CD14-positive monocyte (primary cell): ENCODE data around the gene RXFP1. TPM values are rescaled to one million over a fixed set of nuclear protein-coding genes. Genes with fewer than 3 reads are reported as not detected.

ENCODE experiments used
- DNase-seq, 3 donors: peaks; one replicate each; pipeline ENCODE4 v3.0.0-alpha.2; 2011 to 2022
- H2AFZ ChIP-seq: 2 replicates; pipeline ENCODE4 v1.6.0; 2012; ENCODE audit warnings: mild to moderate bottlenecking, low read depth, low read length, inconsistent platforms; ENCODE audit not compliant: insufficient read depth, poor library complexity, severe bottlenecking
- H3K27ac ChIP-seq, 2 donors: 1 replicate in 1 of 2; 2 replicates in 1 of 2; pipeline ENCODE4 v1.5.1; 2012 to 2013; ENCODE audit warnings: low read length in 2 of 2, control low read depth in 1 of 2, inconsistent platforms in 1 of 2, low read depth in 1 of 2, mild to moderate bottlenecking in 1 of 2
- H3K27me3 ChIP-seq, 2 donors: one replicate each; pipeline versions ENCODE4 v1.6.0 to v1.6.1; 2011 to 2013; ENCODE audit warnings: low read length in 2 of 2; ENCODE audit not compliant: control insufficient read depth in 2 of 2, insufficient read depth in 2 of 2
- H3K36me3 ChIP-seq, 2 donors: replicated peaks in 1 of 2; 1 replicate in 1 of 2; 2 replicates in 1 of 2; pipeline versions ENCODE4 v1.5.1 to v1.6.1; 2012 to 2013; ENCODE audit warnings: low read length in 2 of 2, control low read depth in 1 of 2, inconsistent platforms in 1 of 2, mild to moderate bottlenecking in 1 of 2; ENCODE audit not compliant: insufficient read depth in 2 of 2, control insufficient read depth in 1 of 2
- H3K4me1 ChIP-seq, 2 donors: 1 replicate in 1 of 2; 2 replicates in 1 of 2; pipeline versions ENCODE4 v1.5.1 to v1.6.1; 2012 to 2013; ENCODE audit warnings: low read length in 2 of 2, control low read depth in 1 of 2, inconsistent platforms in 1 of 2, mild to moderate bottlenecking in 1 of 2, moderate library complexity in 1 of 2; ENCODE audit not compliant: insufficient read depth in 2 of 2, control insufficient read depth in 1 of 2
- H3K4me2 ChIP-seq: replicated peaks from 2 replicates; pipeline ENCODE3; 2012; ENCODE audit warnings: low read length, moderate library complexity, mild to moderate bottlenecking; ENCODE audit not compliant: poor library complexity, severe bottlenecking; ENCODE audit errors: extremely low read depth
- H3K4me3 ChIP-seq, 3 experiments: fragments of 200-600 bp in 1 of 3; sonication (generic) in 1 of 3; replicated peaks in 1 of 3; 1 replicate in 2 of 3; 2 replicates in 1 of 3; pipeline ENCODE4 v1.5.1; 2011 to 2013; ENCODE audit warnings: low read length in 3 of 3, mild to moderate bottlenecking in 3 of 3, control low read depth in 2 of 3, low read depth in 2 of 3, inconsistent platforms in 1 of 3, moderate library complexity in 1 of 3
- H3K79me2 ChIP-seq: 2 replicates; pipeline ENCODE4 v1.6.0; 2012; ENCODE audit warnings: mild to moderate bottlenecking, control low read depth, inconsistent platforms, low read length, moderate library complexity; ENCODE audit not compliant: insufficient read depth
- H3K9ac ChIP-seq: 2 replicates; pipeline ENCODE4 v1.6.0; 2017; ENCODE audit warnings: low read length, mild to moderate bottlenecking; ENCODE audit not compliant: insufficient read depth, poor library complexity, severe bottlenecking
- H3K9me3 ChIP-seq, 2 donors: replicated peaks in 1 of 2; 1 replicate in 1 of 2; 2 replicates in 1 of 2; pipeline versions ENCODE4 v1.5.1 to v1.6.1; 2012 to 2013; ENCODE audit warnings: low read length in 2 of 2, control low read depth in 1 of 2; ENCODE audit not compliant: control insufficient read depth in 1 of 2, insufficient read depth in 1 of 2
- H4K20me1 ChIP-seq: 2 replicates; pipeline ENCODE4 v1.6.0; 2012; ENCODE audit warnings: mild to moderate bottlenecking, low read length, control low read depth, moderate library complexity; ENCODE audit not compliant: insufficient read depth
- H3K27ac Mint-ChIP-seq, 7 donors: one replicate each; pipeline ENCODE4 v1.8.0; 2020; ENCODE audit warnings: mild to moderate bottlenecking in 7 of 7, mixed read lengths in 7 of 7, moderate library complexity in 6 of 7, inconsistent platforms in 2 of 7
- H3K27me3 Mint-ChIP-seq, 3 donors: one replicate each; pipeline ENCODE4 v1.8.0; 2021 to 2022; ENCODE audit warnings: low read depth in 3 of 3, mild to moderate bottlenecking in 3 of 3, mixed read lengths in 3 of 3, moderate library complexity in 3 of 3, inconsistent platforms in 1 of 3
- H3K36me3 Mint-ChIP-seq, 2 donors: one replicate each; pipeline ENCODE4 v1.8.0; 2020; ENCODE audit warnings: mixed read lengths in 2 of 2, inconsistent platforms in 1 of 2, mild to moderate bottlenecking in 1 of 2
- H3K4me1 Mint-ChIP-seq: one replicate; pipeline ENCODE4 v1.8.0; 2020; ENCODE audit warnings: mild to moderate bottlenecking, mixed read lengths
- H3K4me3 Mint-ChIP-seq, 2 donors: one replicate each; pipeline ENCODE4 v1.8.0; 2020; ENCODE audit warnings: mild to moderate bottlenecking in 2 of 2, mixed read lengths in 2 of 2, moderate library complexity in 1 of 2
- H3K9me3 Mint-ChIP-seq, 7 donors: one replicate each; pipeline ENCODE4 v1.8.0; 2020 to 2022; ENCODE audit warnings: mixed read lengths in 7 of 7, mild to moderate bottlenecking in 6 of 7, moderate library complexity in 6 of 7, inconsistent platforms in 2 of 7
- CTCF ChIP-seq: fragments of 200-600 bp; IDR thresholded peaks from one replicate; pipeline ENCODE4 v1.8.0; 2022; ENCODE audit warnings: antibody characterized with exemption, mild to moderate bottlenecking
- WGBS: methylation state at CpG from one replicate; pipeline ENCODE4 v1.1.5; 2013; ENCODE audit warnings: missing lambda C conversion rate; ENCODE audit not compliant: insufficient coverage; 5-methylcytosine and 5-hydroxymethylcytosine counted together
- intact Hi-C, 2 donors: fragments of 100-400 bp; cut with micrococcal nuclease; formaldehyde crosslinking; loops; one replicate each; pipeline versions ENCODE4 v1.15.0 to v1.15.1; 2023
- polyA plus RNA-seq, 3 donors: library from polyadenylated mRNA; depleted of rRNA in 1 of 3; unstranded in 2 of 3; stranded (reverse) in 1 of 3; fragments of 300-500 nt in 2 of 3; fragments of >200 nt in 1 of 3; fragmentation: Illumina TruSeq in 2 of 3; gene quantifications; 1 replicate in 2 of 3; 2 replicates in 1 of 3; pipeline ENCODE4 v1.2.3, GENCODE V29; 2012 to 2021

The RXFP1 gene
- polyA plus RNA-seq, 3 donors, result 0.03 to 0.11 TPM; not detected in 1

- no peak overlapping the region for H3K4me3 ChIP-seq
- H3K36me3 ChIP-seq, result no peaks in the 10 kb centered on the region
- no peak overlapping the region for H2AFZ ChIP-seq
- no peaks in the 10 kb centered on the region for H4K20me1 ChIP-seq
- Mint-ChIP-seq H3K27me3 (no peaks in the 10 kb centered on the region), H3K4me1 (no peaks in the 10 kb centered on the region), H3K9me3 (peaks cover 0 to 9% (median 4%) of the 10 kb centered on the region in 7 donors), H3K4me3 (no peak overlapping the region), H3K36me3 (no peaks in the 10 kb centered on the region), H3K27ac (no peak overlapping the region)
- TF ChIP-seq CTCF, result no peak
- no peaks in the 10 kb centered on the region for H3K9me3 ChIP-seq
- H3K27me3 ChIP-seq, result no peaks in the 10 kb centered on the region
- no peak overlapping the region for H3K27ac ChIP-seq
- DNase-seq, result no peak
- no peaks in the 10 kb centered on the region for H3K4me1 ChIP-seq
- no peaks in the 10 kb centered on the region for H3K79me2 ChIP-seq
- H3K4me2 ChIP-seq, result no peak overlapping the region
- intact Hi-C loops, result loop anchor here (10.0 kb wide), 2 partner anchors 82 to 132 kb away; no protein-coding TSS in a partner anchor
- no peak overlapping the region for H3K9ac ChIP-seq
These were observed 29.3 kb upstream of the RXFP1 start for GRCh38 chr4:158492391-158492790.

- no peak overlapping the region for H2AFZ ChIP-seq
- intact Hi-C loops, result loop anchor here (5.0 to 10.0 kb wide), 3 partner anchors 79 to 129 kb away; no protein-coding TSS in a partner anchor
- no peaks in the 10 kb centered on the region for H3K36me3 ChIP-seq
- Mint-ChIP-seq H3K4me1 (no peaks in the 10 kb centered on the region), H3K4me3 (no peak overlapping the region), H3K9me3 (peaks cover 0 to 5% (median 4%) of the 10 kb centered on the region in 7 donors), H3K27me3 (no peaks in the 10 kb centered on the region), H3K27ac (no peak overlapping the region), H3K36me3 (no peaks in the 10 kb centered on the region)
- no peaks in the 10 kb centered on the region for H3K27me3 ChIP-seq
- peak; percentile 15 to 50 (median 38) for DNase-seq
- H3K4me1 ChIP-seq, result no peaks in the 10 kb centered on the region
- no peaks in the 10 kb centered on the region for H3K79me2 ChIP-seq
- H3K9me3 ChIP-seq, result no peaks in the 10 kb centered on the region
- H3K4me2 ChIP-seq, result no peak overlapping the region
- H3K9ac ChIP-seq, result no peak overlapping the region
- peak; percentile 92 for TF ChIP-seq CTCF
- H3K27ac ChIP-seq, result no peak overlapping the region
- WGBS, result no CpG with 5 or more reads among the region's 5 CpGs
- no peak overlapping the region for H3K4me3 ChIP-seq
- no peaks in the 10 kb centered on the region for H4K20me1 ChIP-seq
These were observed 25.5 kb upstream of the RXFP1 start for GRCh38 chr4:158496030-158496741.
